Peyer's patch (tissue), 4 donors: Measurements from ENCODE around the gene NME7. TPM values are rescaled to one million over a fixed set of nuclear protein-coding genes. Genes with fewer than 3 reads are reported as not detected.

Source experiments
- DNase-seq, 3 donors: peaks; one replicate each; pipeline ENCODE4 v3.0.0-alpha.2; 2017 to 2019
- H3K27ac ChIP-seq, 4 donors: fragments of 200-600 bp; sonication (generic); one replicate each; pipeline ENCODE4 v1.5.1; 2016 to 2019
- H3K27me3 ChIP-seq, 2 donors: fragments of 200-600 bp; sonication (generic); one replicate each; pipeline ENCODE4 v1.5.1; 2019
- H3K36me3 ChIP-seq, 3 donors: fragments of 200-600 bp; sonication (generic); one replicate each; pipeline ENCODE4 v1.5.1; 2016 to 2019
- H3K4me1 ChIP-seq, 4 donors: fragments of 200-600 bp; sonication (generic); one replicate each; pipeline ENCODE4 v1.5.1; 2016 to 2019
- H3K4me3 ChIP-seq, 4 donors: fragments of 200-600 bp; sonication (generic); 1 replicate in 3 of 4; 2 replicates in 1 of 4; pipeline ENCODE4 v1.5.1; 2016 to 2019; ENCODE audit warnings: mild to moderate bottlenecking in 1 of 4
- H3K9me3 ChIP-seq, 4 donors: fragments of 200-600 bp; sonication (generic); one replicate each; pipeline ENCODE4 v1.5.1; 2016 to 2019; ENCODE audit warnings: mild to moderate bottlenecking in 1 of 4
- CTCF ChIP-seq, 6 experiments: fragments of 450-650 bp in 4 of 6; fragments of 200-600 bp in 2 of 6; sonication (generic) in 1 of 6; IDR thresholded peaks; one replicate each; pipeline ENCODE4 v1.5.1; 2017 to 2019; ENCODE audit warnings: antibody characterized with exemption in 6 of 6, mild to moderate bottlenecking in 3 of 6, moderate library complexity in 1 of 6
- POLR2A ChIP-seq, 2 donors: fragments of 450-650 bp; IDR thresholded peaks; one replicate each; pipeline ENCODE4 v1.5.1; 2017; ENCODE audit warnings: antibody characterized with exemption in 2 of 2, mild to moderate bottlenecking in 2 of 2, moderate library complexity in 2 of 2
- total RNA-seq, 4 donors: library from RNA; depleted of rRNA; stranded (reverse); fragments of >200 nt; gene quantifications; one replicate each; pipeline ENCODE4 v1.1.0, GENCODE V29; 2016

The NME7 gene
- total RNA-seq, 4 donors from 2014 or later, result 3.3 to 12.7 (median 4.6) TPM

DNA sequence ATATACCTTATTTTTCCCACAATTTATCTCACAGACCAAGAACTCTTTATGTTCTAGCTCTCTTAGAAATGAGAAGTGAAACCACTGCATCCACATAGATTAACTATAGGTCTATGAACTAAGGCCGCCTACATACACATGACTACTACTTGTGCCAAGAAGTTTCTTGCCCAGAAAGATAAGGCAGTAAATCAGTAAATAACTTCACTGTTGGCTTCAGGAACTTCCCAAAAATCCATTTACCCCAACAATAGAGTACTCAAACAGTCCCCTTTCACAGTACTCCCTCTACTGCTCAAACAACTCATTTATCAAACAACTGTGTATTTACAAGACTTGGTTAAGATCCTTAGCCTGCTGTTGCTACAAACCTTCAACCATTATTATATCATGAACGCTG is 96.5 kb downstream of the NME7 start:
- H3K36me3 ChIP-seq, result no peaks in the 10 kb centered on the region
- H3K27ac ChIP-seq, result no peak overlapping the region
- TF ChIP-seq CTCF (IDR thresholded peaks at IDR 0.05), result peak in 1 of 6 experiments; percentile 32
- TF ChIP-seq POLR2A (IDR thresholded peaks at IDR 0.05), result no peak
- H3K9me3 ChIP-seq, result no peaks in the 10 kb centered on the region
- no peak overlapping the region for H3K4me3 ChIP-seq
- no peak for DNase-seq
- peaks cover 0 to 8% (median 0%) of the 10 kb centered on the region in 4 donors for H3K4me1 ChIP-seq
- no peaks in the 10 kb centered on the region for H3K27me3 ChIP-seq

GRCh38 chr1:169266133-169266532 is 101.5 kb downstream of the NME7 start:
- no peaks in the 10 kb centered on the region for H3K27me3 ChIP-seq
- TF ChIP-seq POLR2A (IDR thresholded peaks at IDR 0.05) (no peak), CTCF (IDR thresholded peaks at IDR 0.05) (no peak)
- no peaks in the 10 kb centered on the region for H3K9me3 ChIP-seq
- H3K27ac ChIP-seq, result no peak overlapping the region
- H3K4me3 ChIP-seq, result no peak overlapping the region
- DNase-seq, result no peak
- peaks cover 0 to 7% (median 0%) of the 10 kb centered on the region in 4 donors for H3K4me1 ChIP-seq
- H3K36me3 ChIP-seq, result no peaks in the 10 kb centered on the region

DNA sequence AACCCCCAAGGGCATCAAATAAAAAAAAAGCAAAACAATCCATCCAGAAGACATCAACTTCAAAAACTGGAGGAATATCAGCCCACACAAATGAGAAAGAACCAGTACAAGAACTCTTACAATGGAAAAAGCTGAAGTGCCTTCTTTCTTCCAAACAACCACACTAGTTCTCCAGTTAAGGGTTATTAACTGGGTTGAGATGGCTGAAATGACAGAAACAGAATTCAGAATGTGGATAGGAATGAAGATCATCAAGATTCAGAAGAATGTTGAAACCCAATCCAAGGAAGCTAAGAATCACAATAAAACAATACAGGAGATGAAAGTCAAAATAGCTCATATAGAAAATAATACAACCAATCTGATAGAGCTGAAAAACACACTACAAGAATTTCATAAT is 104.5 kb downstream of the NME7 start:
- no peak overlapping the region for H3K4me3 ChIP-seq
- TF ChIP-seq POLR2A (IDR thresholded peaks at IDR 0.05) (no peak), CTCF (IDR thresholded peaks at IDR 0.05) (no peak)
- H3K27ac ChIP-seq, result no peak overlapping the region
- no peaks in the 10 kb centered on the region for H3K27me3 ChIP-seq
- H3K9me3 ChIP-seq, result no peaks in the 10 kb centered on the region
- no peaks in the 10 kb centered on the region for H3K36me3 ChIP-seq
- H3K4me1 ChIP-seq, result no peaks in the 10 kb centered on the region
- DNase-seq, result no peak

DNA sequence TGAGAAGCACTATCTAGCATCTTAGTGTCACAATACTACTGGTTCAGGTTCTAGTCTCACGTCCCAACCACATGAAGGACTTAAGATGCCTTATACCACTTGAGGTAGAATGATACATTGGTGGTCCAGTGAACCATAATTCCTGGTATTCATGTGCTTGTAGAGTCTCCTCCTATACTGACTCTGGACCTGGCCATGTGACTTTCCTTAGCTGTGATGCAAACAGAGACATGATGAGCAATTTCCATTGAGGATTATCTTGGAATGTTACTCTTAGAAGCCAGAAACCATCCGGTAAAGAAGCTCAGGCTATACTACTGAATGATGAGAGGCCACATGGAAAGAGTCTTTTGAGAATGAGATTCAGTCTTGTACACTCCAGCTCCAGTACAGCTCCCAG is 105.7 kb downstream of the NME7 start:
- DNase-seq, result no peak
- H3K27me3 ChIP-seq, result no peaks in the 10 kb centered on the region
- H3K9me3 ChIP-seq, result no peaks in the 10 kb centered on the region
- no peaks in the 10 kb centered on the region for H3K4me1 ChIP-seq
- H3K27ac ChIP-seq, result no peak overlapping the region
- no peaks in the 10 kb centered on the region for H3K36me3 ChIP-seq
- no peak for TF ChIP-seq POLR2A (IDR thresholded peaks at IDR 0.05)
- no peak for TF ChIP-seq CTCF (IDR thresholded peaks at IDR 0.05)
- H3K4me3 ChIP-seq, result no peak overlapping the region

GRCh38 chr1:169260478-169261151 is 107.0 kb downstream of the NME7 start:
- Histone ChIP-seq H3K4me3 (no peak overlapping the region), H3K27me3 (no peaks in the 10 kb centered on the region), H3K36me3 (no peaks in the 10 kb centered on the region), H3K27ac (no peak overlapping the region), H3K4me1 (no peaks in the 10 kb centered on the region), H3K9me3 (no peaks in the 10 kb centered on the region)
- DNase-seq, result no peak
- TF ChIP-seq POLR2A (IDR thresholded peaks at IDR 0.05) (no peak), CTCF (IDR thresholded peaks at IDR 0.05) (no peak)

GRCh38 chr1:169259816-169260215 is 107.8 kb downstream of the NME7 start:
- H3K27me3 ChIP-seq, result no peaks in the 10 kb centered on the region
- H3K4me3 ChIP-seq, result no peak overlapping the region
- no peaks in the 10 kb centered on the region for H3K4me1 ChIP-seq
- H3K36me3 ChIP-seq, result no peaks in the 10 kb centered on the region
- TF ChIP-seq CTCF (IDR thresholded peaks at IDR 0.05) (no peak), POLR2A (IDR thresholded peaks at IDR 0.05) (no peak)
- DNase-seq, result no peak
- H3K9me3 ChIP-seq, result no peaks in the 10 kb centered on the region
- no peak overlapping the region for H3K27ac ChIP-seq
